HEK293 (cell line): Measurements from ENCODE around the gene EIPR1.

Experiments
- EGR2 ChIP-seq: fragments of 450-650 bp; formaldehyde crosslinking; IDR thresholded peaks from 2 replicates; pipeline ENCODE4 v1.5.1; 2016; ENCODE audit warnings: low read depth, missing biosample characterization, missing genetic modification characterization
- KLF17 ChIP-seq: fragments of 450-650 bp; formaldehyde crosslinking; IDR thresholded peaks from 2 replicates; pipeline ENCODE4 v1.5.1; 2016; ENCODE audit warnings: missing biosample characterization, missing genetic modification characterization
- PRDM10 ChIP-seq: fragments of 450-650 bp; formaldehyde crosslinking; IDR thresholded peaks from 2 replicates; pipeline ENCODE4 v1.5.1; 2016; ENCODE audit warnings: missing biosample characterization, missing genetic modification characterization
- REST ChIP-seq: fragments of 450-650 bp; formaldehyde crosslinking; IDR thresholded peaks from 2 replicates; pipeline ENCODE4 v1.5.1; 2016; ENCODE audit warnings: missing biosample characterization, missing genetic modification characterization
- SCRT2 ChIP-seq: fragments of 450-650 bp; formaldehyde crosslinking; IDR thresholded peaks from 2 replicates; pipeline ENCODE4 v1.5.1; 2016; ENCODE audit warnings: missing biosample characterization, missing genetic modification characterization
- SP7 ChIP-seq: fragments of 450-650 bp; formaldehyde crosslinking; IDR thresholded peaks from 2 replicates; pipeline ENCODE4 v1.5.1; 2016; ENCODE audit warnings: missing biosample characterization, missing genetic modification characterization
- YY2 ChIP-seq: fragments of 450-650 bp; formaldehyde crosslinking; IDR thresholded peaks from 2 replicates; pipeline ENCODE4 v1.5.1; 2016; ENCODE audit warnings: missing biosample characterization, missing genetic modification characterization
- ZBTB17 ChIP-seq: fragments of 450-650 bp; formaldehyde crosslinking; IDR thresholded peaks from 2 replicates; pipeline ENCODE4 v1.5.1; 2016; ENCODE audit warnings: missing biosample characterization, missing genetic modification characterization
- ZNF148 ChIP-seq: fragments of 450-650 bp; formaldehyde crosslinking; IDR thresholded peaks from 2 replicates; pipeline ENCODE4 v1.5.0; 2017; ENCODE audit warnings: missing biosample characterization, missing genetic modification characterization, borderline replicate concordance
- ZNF366 ChIP-seq: fragments of 450-650 bp; formaldehyde crosslinking; conservative IDR thresholded peaks from 2 replicates; pipeline ENCODE4 v1.5.1; 2016; ENCODE audit warnings: missing biosample characterization, missing genetic modification characterization
- ZNF391 ChIP-seq: fragments of 450-650 bp; formaldehyde crosslinking; IDR thresholded peaks from 2 replicates; pipeline ENCODE4 v1.5.1; 2016; ENCODE audit warnings: low read depth, missing biosample characterization, missing genetic modification characterization, borderline replicate concordance
- ZNF514 ChIP-seq: fragments of 450-650 bp; formaldehyde crosslinking; IDR thresholded peaks from 2 replicates; pipeline ENCODE4 v1.5.1; 2016; ENCODE audit warnings: missing biosample characterization, missing genetic modification characterization
- ZNF530 ChIP-seq: fragments of 450-650 bp; formaldehyde crosslinking; IDR thresholded peaks from 2 replicates; pipeline ENCODE4 v1.5.1; 2016; ENCODE audit warnings: low read depth, missing biosample characterization, missing genetic modification characterization
- ZNF610 ChIP-seq: fragments of 450-650 bp; formaldehyde crosslinking; IDR thresholded peaks from 2 replicates; pipeline ENCODE4 v1.5.1; 2016; ENCODE audit warnings: missing biosample characterization, missing genetic modification characterization, borderline replicate concordance
- ZNF629 ChIP-seq: fragments of 450-650 bp; formaldehyde crosslinking; IDR thresholded peaks from 2 replicates; pipeline ENCODE4 v1.5.1; 2017; ENCODE audit warnings: missing biosample characterization, missing genetic modification characterization
- ZXDB ChIP-seq: fragments of 450-650 bp; formaldehyde crosslinking; IDR thresholded peaks from 2 replicates; pipeline ENCODE4 v1.5.1; 2016; ENCODE audit warnings: missing biosample characterization, missing genetic modification characterization
- TF ChIP-seq, protein P1 (sequence below): fragments of 450-650 bp; formaldehyde crosslinking; IDR thresholded peaks from 2 replicates; pipeline ENCODE4 v1.5.1; 2017; ENCODE audit warnings: missing biosample characterization, missing genetic modification characterization
- TF ChIP-seq, protein P2 (sequence below): fragments of 450-650 bp; IDR thresholded peaks from 2 replicates; pipeline ENCODE4 v1.5.1; 2018; ENCODE audit warnings: missing biosample characterization, mild to moderate bottlenecking, missing genetic modification characterization
- TF ChIP-seq, protein P3 (sequence below): fragments of 450-650 bp; formaldehyde crosslinking; IDR thresholded peaks from 2 replicates; pipeline ENCODE4 v1.5.1; 2016; ENCODE audit warnings: missing biosample characterization, missing genetic modification characterization

Gene EIPR1

GRCh38 chr2:3377612-3378432, at the start of gene EIPR1 (continued):
- no peak for TF ChIP-seq REST
- TF ChIP-seq SP7 (tag by site-specific recombination) = peak; percentile 24
- TF ChIP-seq ZNF629 (tag by site-specific recombination) = peak; percentile 69
- peak; percentile 70; the same call in 1 of the 2 replicates for TF ChIP-seq ZBTB17
- TF ChIP-seq ZXDB = peak; percentile 92
- TF ChIP-seq, protein P1, sequence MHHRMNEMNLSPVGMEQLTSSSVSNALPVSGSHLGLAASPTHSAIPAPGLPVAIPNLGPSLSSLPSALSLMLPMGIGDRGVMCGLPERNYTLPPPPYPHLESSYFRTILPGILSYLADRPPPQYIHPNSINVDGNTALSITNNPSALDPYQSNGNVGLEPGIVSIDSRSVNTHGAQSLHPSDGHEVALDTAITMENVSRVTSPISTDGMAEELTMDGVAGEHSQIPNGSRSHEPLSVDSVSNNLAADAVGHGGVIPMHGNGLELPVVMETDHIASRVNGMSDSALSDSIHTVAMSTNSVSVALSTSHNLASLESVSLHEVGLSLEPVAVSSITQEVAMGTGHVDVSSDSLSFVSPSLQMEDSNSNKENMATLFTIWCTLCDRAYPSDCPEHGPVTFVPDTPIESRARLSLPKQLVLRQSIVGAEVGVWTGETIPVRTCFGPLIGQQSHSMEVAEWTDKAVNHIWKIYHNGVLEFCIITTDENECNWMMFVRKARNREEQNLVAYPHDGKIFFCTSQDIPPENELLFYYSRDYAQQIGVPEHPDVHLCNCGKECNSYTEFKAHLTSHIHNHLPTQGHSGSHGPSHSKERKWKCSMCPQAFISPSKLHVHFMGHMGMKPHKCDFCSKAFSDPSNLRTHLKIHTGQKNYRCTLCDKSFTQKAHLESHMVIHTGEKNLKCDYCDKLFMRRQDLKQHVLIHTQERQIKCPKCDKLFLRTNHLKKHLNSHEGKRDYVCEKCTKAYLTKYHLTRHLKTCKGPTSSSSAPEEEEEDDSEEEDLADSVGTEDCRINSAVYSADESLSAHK (tag by site-specific recombination) = no peak
- no peak for TF ChIP-seq ZNF514 (tag by site-specific recombination)
- 0 out of 2 replicates have a peak, but pooled peaks have one; percentile 39 for TF ChIP-seq ZNF391
- TF ChIP-seq ZNF610 = no peak
- TF ChIP-seq EGR2 (tag by site-specific recombination) = peak; percentile 80
- TF ChIP-seq, protein P2, sequence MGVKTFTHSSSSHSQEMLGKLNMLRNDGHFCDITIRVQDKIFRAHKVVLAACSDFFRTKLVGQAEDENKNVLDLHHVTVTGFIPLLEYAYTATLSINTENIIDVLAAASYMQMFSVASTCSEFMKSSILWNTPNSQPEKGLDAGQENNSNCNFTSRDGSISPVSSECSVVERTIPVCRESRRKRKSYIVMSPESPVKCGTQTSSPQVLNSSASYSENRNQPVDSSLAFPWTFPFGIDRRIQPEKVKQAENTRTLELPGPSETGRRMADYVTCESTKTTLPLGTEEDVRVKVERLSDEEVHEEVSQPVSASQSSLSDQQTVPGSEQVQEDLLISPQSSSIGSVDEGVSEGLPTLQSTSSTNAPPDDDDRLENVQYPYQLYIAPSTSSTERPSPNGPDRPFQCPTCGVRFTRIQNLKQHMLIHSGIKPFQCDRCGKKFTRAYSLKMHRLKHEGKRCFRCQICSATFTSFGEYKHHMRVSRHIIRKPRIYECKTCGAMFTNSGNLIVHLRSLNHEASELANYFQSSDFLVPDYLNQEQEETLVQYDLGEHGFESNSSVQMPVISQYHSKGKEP (tag by site-specific recombination) = no peak
- TF ChIP-seq YY2 (tag by site-specific recombination) = no peak
- TF ChIP-seq ZNF148 (tag by site-specific recombination) = no peak
- no peak for TF ChIP-seq KLF17 (tag by site-specific recombination)
- no peak for TF ChIP-seq SCRT2 (tag by site-specific recombination)
- TF ChIP-seq ZNF366 (tag by site-specific recombination) = no peak
- no peak for TF ChIP-seq ZNF530 (tag by site-specific recombination)
- TF ChIP-seq PRDM10 (tag by site-specific recombination) = peak; percentile 47; the same call in 1 of the 2 replicates
- TF ChIP-seq, protein P3, sequence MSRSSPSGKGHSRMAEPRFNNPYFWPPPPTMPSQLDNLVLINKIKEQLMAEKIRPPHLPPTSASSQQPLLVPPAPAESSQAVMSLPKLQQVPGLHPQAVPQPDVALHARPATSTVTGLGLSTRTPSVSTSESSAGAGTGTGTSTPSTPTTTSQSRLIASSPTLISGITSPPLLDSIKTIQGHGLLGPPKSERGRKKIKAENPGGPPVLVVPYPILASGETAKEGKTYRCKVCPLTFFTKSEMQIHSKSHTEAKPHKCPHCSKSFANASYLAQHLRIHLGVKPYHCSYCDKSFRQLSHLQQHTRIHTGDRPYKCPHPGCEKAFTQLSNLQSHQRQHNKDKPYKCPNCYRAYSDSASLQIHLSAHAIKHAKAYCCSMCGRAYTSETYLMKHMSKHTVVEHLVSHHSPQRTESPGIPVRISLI = no peak
